ENCODE data around the gene PDZD7.

The PDZD7 gene

GRCh38 chr10:101060036-101060950 lies 29.4 kb upstream of the PDZD7 start:
- peaks cover 43% of the 10 kb centered on the region for H3K27me3 ChIP-seq (ENCODE audit: insufficient read depth, low read length)
- no peaks in the 10 kb centered on the region for H3K9me3 ChIP-seq (ENCODE audit: insufficient read depth, low read depth, low read length)
- no peaks in the 10 kb centered on the region for H3K36me3 ChIP-seq (ENCODE audit: insufficient read depth, low read depth, low read length)
- peaks cover 10% of the 10 kb centered on the region for H3K4me1 ChIP-seq (ENCODE audit: insufficient read depth, low read length)
- peak overlapping the region; percentile 84 for H3K9ac ChIP-seq (ENCODE audit: low read depth, low read length)
- H3K4me3 ChIP-seq (ENCODE audit: low read length), result peak overlapping the region; percentile 88
- H3K27ac ChIP-seq (ENCODE audit: low read length), result peak overlapping the region; percentile 13

- Histone ChIP-seq H3K9ac (ENCODE audit: low read depth, low read length) (no peak overlapping the region), H3K4me1 (ENCODE audit: insufficient read depth, low read length) (no peaks in the 10 kb centered on the region), H3K27ac (ENCODE audit: low read length) (no peak overlapping the region), H3K4me3 (ENCODE audit: low read length) (no peak overlapping the region), H3K27me3 (ENCODE audit: insufficient read depth, low read length) (peaks cover 14% of the 10 kb centered on the region), H3K36me3 (ENCODE audit: insufficient read depth, low read depth, low read length) (no peaks in the 10 kb centered on the region), H3K9me3 (ENCODE audit: insufficient read depth, low read depth, low read length) (no peaks in the 10 kb centered on the region)
These were observed 25.6 kb upstream of the PDZD7 start for GRCh38 chr10:101056365-101057151.

- Histone ChIP-seq H3K4me3 (ENCODE audit: low read length) (no peak overlapping the region), H3K27ac (ENCODE audit: low read length) (no peak overlapping the region), H3K27me3 (ENCODE audit: insufficient read depth, low read length) (peaks cover 20% of the 10 kb centered on the region), H3K9me3 (ENCODE audit: insufficient read depth, low read depth, low read length) (no peaks in the 10 kb centered on the region), H3K4me1 (ENCODE audit: insufficient read depth, low read length) (peaks cover 6% of the 10 kb centered on the region; the same call in 1 of the 2 replicates), H3K36me3 (ENCODE audit: insufficient read depth, low read depth, low read length) (no peaks in the 10 kb centered on the region), H3K9ac (ENCODE audit: low read depth, low read length) (no peak overlapping the region)
These were observed 24.5 kb upstream of the PDZD7 start for GRCh38 chr10:101055411-101055810.

- Histone ChIP-seq H3K4me1 (ENCODE audit: insufficient read depth, low read length) (peaks cover 6% of the 10 kb centered on the region; the same call in 1 of the 2 replicates), H3K27ac (ENCODE audit: low read length) (no peak overlapping the region)
These were observed 23.9 kb upstream of the PDZD7 start for GRCh38 chr10:101054876-101055275.

GRCh38 chr10:101054351-101054750 lies 23.4 kb upstream of the PDZD7 start:
- Histone ChIP-seq H3K36me3 (ENCODE audit: insufficient read depth, low read depth, low read length) (no peaks in the 10 kb centered on the region), H3K4me3 (ENCODE audit: low read length) (no peak overlapping the region), H3K27me3 (ENCODE audit: insufficient read depth, low read length) (peaks cover 31% of the 10 kb centered on the region), H3K9ac (ENCODE audit: low read depth, low read length) (no peak overlapping the region), H3K4me1 (ENCODE audit: insufficient read depth, low read length) (peaks cover 6% of the 10 kb centered on the region; the same call in 1 of the 2 replicates), H3K9me3 (ENCODE audit: insufficient read depth, low read depth, low read length) (no peaks in the 10 kb centered on the region; the same call in 1 of the 2 replicates), H3K27ac (ENCODE audit: low read length) (no peak overlapping the region)

More at GRCh38 chr10:101054876-101055275, 23.9 kb upstream of the PDZD7 start:
- Histone ChIP-seq H3K36me3 (ENCODE audit: insufficient read depth, low read depth, low read length) (no peaks in the 10 kb centered on the region), H3K9me3 (ENCODE audit: insufficient read depth, low read depth, low read length) (no peaks in the 10 kb centered on the region), H3K27me3 (ENCODE audit: insufficient read depth, low read length) (peaks cover 26% of the 10 kb centered on the region), H3K9ac (ENCODE audit: low read depth, low read length) (no peak overlapping the region), H3K4me3 (ENCODE audit: low read length) (no peak overlapping the region)

GRCh38 chr10:101053516-101053915 lies 22.6 kb upstream of the PDZD7 start:
- Histone ChIP-seq H3K27me3 (ENCODE audit: insufficient read depth, low read length) (peaks cover 39% of the 10 kb centered on the region), H3K27ac (ENCODE audit: low read length) (no peak overlapping the region), H3K36me3 (ENCODE audit: insufficient read depth, low read depth, low read length) (no peaks in the 10 kb centered on the region), H3K9me3 (ENCODE audit: insufficient read depth, low read depth, low read length) (peaks cover 7% of the 10 kb centered on the region; the same call in 1 of the 2 replicates), H3K9ac (ENCODE audit: low read depth, low read length) (no peak overlapping the region), H3K4me1 (ENCODE audit: insufficient read depth, low read length) (peaks cover 6% of the 10 kb centered on the region; the same call in 1 of the 2 replicates), H3K4me3 (ENCODE audit: low read length) (no peak overlapping the region)

GRCh38 chr10:101052285-101052684 lies 21.4 kb upstream of the PDZD7 start:
- no peak overlapping the region for H3K9ac ChIP-seq (ENCODE audit: low read depth, low read length)
- H3K36me3 ChIP-seq (ENCODE audit: insufficient read depth, low read depth, low read length), result no peaks in the 10 kb centered on the region
- peaks cover 7% of the 10 kb centered on the region; the same call in 1 of the 2 replicates for H3K9me3 ChIP-seq (ENCODE audit: insufficient read depth, low read depth, low read length)
- no peak overlapping the region for H3K27ac ChIP-seq (ENCODE audit: low read length)
- no peak overlapping the region for H3K4me3 ChIP-seq (ENCODE audit: low read length)
- peaks cover 6% of the 10 kb centered on the region; the same call in 1 of the 2 replicates for H3K4me1 ChIP-seq (ENCODE audit: insufficient read depth, low read length)
- H3K27me3 ChIP-seq (ENCODE audit: insufficient read depth, low read length), result peaks cover 52% of the 10 kb centered on the region

GRCh38 chr10:101050208-101051069 lies 19.5 kb upstream of the PDZD7 start:
- Histone ChIP-seq H3K4me1 (ENCODE audit: insufficient read depth, low read length) (peaks cover 6% of the 10 kb centered on the region; the same call in 1 of the 2 replicates), H3K27me3 (ENCODE audit: insufficient read depth, low read length) (peaks cover 70% of the 10 kb centered on the region), H3K9me3 (ENCODE audit: insufficient read depth, low read depth, low read length) (peaks cover 7% of the 10 kb centered on the region; the same call in 1 of the 2 replicates), H3K27ac (ENCODE audit: low read length) (no peak overlapping the region), H3K36me3 (ENCODE audit: insufficient read depth, low read depth, low read length) (no peaks in the 10 kb centered on the region), H3K4me3 (ENCODE audit: low read length) (peak overlapping the region; percentile 15; the same call in 1 of the 2 replicates), H3K9ac (ENCODE audit: low read depth, low read length) (no peak overlapping the region)

GRCh38 chr10:101047961-101048892 lies 17.3 kb upstream of the PDZD7 start:
- H3K9me3 ChIP-seq (ENCODE audit: insufficient read depth, low read depth, low read length), result peaks cover 7% of the 10 kb centered on the region; the same call in 1 of the 2 replicates
- no peaks in the 10 kb centered on the region for H3K36me3 ChIP-seq (ENCODE audit: insufficient read depth, low read depth, low read length)
- no peak overlapping the region for H3K9ac ChIP-seq (ENCODE audit: low read depth, low read length)
- peaks cover 13% of the 10 kb centered on the region for H3K4me1 ChIP-seq (ENCODE audit: insufficient read depth, low read length)
- peaks cover 92% of the 10 kb centered on the region for H3K27me3 ChIP-seq (ENCODE audit: insufficient read depth, low read length)
- H3K4me3 ChIP-seq (ENCODE audit: low read length), result peak overlapping the region; percentile 35
- H3K27ac ChIP-seq (ENCODE audit: low read length), result no peak overlapping the region

- peaks cover 93% of the 10 kb centered on the region for H3K27me3 ChIP-seq (ENCODE audit: insufficient read depth, low read length)
- peak overlapping the region; percentile 5; the same call in 1 of the 2 replicates for H3K4me3 ChIP-seq (ENCODE audit: low read length)
- H3K36me3 ChIP-seq (ENCODE audit: insufficient read depth, low read depth, low read length), result no peaks in the 10 kb centered on the region
- no peak overlapping the region for H3K27ac ChIP-seq (ENCODE audit: low read length)
- peaks cover 13% of the 10 kb centered on the region for H3K4me1 ChIP-seq (ENCODE audit: insufficient read depth, low read length)
- H3K9ac ChIP-seq (ENCODE audit: low read depth, low read length), result no peak overlapping the region
- H3K9me3 ChIP-seq (ENCODE audit: insufficient read depth, low read depth, low read length), result peaks cover 7% of the 10 kb centered on the region; the same call in 1 of the 2 replicates
These were observed 16.3 kb upstream of the PDZD7 start for GRCh38 chr10:101047268-101047667.
